GM15510 (cell line): ENCODE data around the gene CEP112.

Experiments used
- POLR2A ChIP-seq: IDR thresholded peaks from 3 replicates; pipeline ENCODE4 v1.6.1; 2011; ENCODE audit warnings: borderline replicate concordance; ENCODE audit not compliant: insufficient read length; ENCODE audit errors: extremely low read depth

CEP112 gene

GRCh38 chr17:65930140-65930730 is 261.7 kb downstream of the CEP112 start:
- no peak for TF ChIP-seq POLR2A

GRCh38 chr17:65926599-65926998 is 265.3 kb downstream of the CEP112 start:
- TF ChIP-seq POLR2A, result no peak

- no peak for TF ChIP-seq POLR2A
Measured at GRCh38 chr17:65925606-65926307, 266.2 kb downstream of the CEP112 start.

GRCh38 chr17:65920996-65921395 is 270.9 kb downstream of the CEP112 start:
- no peak for TF ChIP-seq POLR2A

- TF ChIP-seq POLR2A, result no peak
Measured at GRCh38 chr17:65918916-65919315, 273.0 kb downstream of the CEP112 start.

GRCh38 chr17:65918500-65918899 is 273.4 kb downstream of the CEP112 start:
- no peak for TF ChIP-seq POLR2A

- TF ChIP-seq POLR2A, result no peak
Measured at GRCh38 chr17:65917560-65917959, 274.4 kb downstream of the CEP112 start.

- no peak for TF ChIP-seq POLR2A
Measured at GRCh38 chr17:65916425-65916824, 275.5 kb downstream of the CEP112 start.

- TF ChIP-seq POLR2A, result no peak
Measured at GRCh38 chr17:65914784-65915342, 277.1 kb downstream of the CEP112 start.

GRCh38 chr17:65913326-65913850 is 278.5 kb downstream of the CEP112 start:
- TF ChIP-seq POLR2A, result no peak

- no peak for TF ChIP-seq POLR2A
Measured at GRCh38 chr17:65910836-65911235, 281.1 kb downstream of the CEP112 start.

GRCh38 chr17:65902831-65903522 is 289.0 kb downstream of the CEP112 start:
- TF ChIP-seq POLR2A, result no peak

GRCh38 chr17:65902155-65902554 is 289.8 kb downstream of the CEP112 start:
- no peak for TF ChIP-seq POLR2A

GRCh38 chr17:65901394-65901793 is 290.5 kb downstream of the CEP112 start:
- TF ChIP-seq POLR2A, result no peak

GRCh38 chr17:65900216-65900615 is 291.7 kb downstream of the CEP112 start:
- no peak for TF ChIP-seq POLR2A
